HEK293T (cell line): ENCODE measurements around the gene CSH2.

Experiments
- ARNT ChIP-seq: fragments of 450-650 bp; IDR thresholded peaks from 2 replicates; pipeline ENCODE4 v1.6.1; 2017; ENCODE audit warnings: mild to moderate bottlenecking
- BHLHE40 ChIP-seq: fragments of 450-650 bp; IDR thresholded peaks from 2 replicates; pipeline ENCODE4 v1.6.1; 2016; ENCODE audit warnings: mild to moderate bottlenecking, moderate library complexity, borderline replicate concordance
- CTBP1 ChIP-seq: fragments of 450-650 bp; IDR thresholded peaks from 2 replicates; pipeline ENCODE4 v1.6.1; 2016; ENCODE audit warnings: borderline replicate concordance
- FOXA1 ChIP-seq: fragments of 450-650 bp; IDR thresholded peaks from 2 replicates; pipeline ENCODE4 v1.6.1; 2016; ENCODE audit warnings: mild to moderate bottlenecking
- FOXK2 ChIP-seq: fragments of 450-650 bp; IDR thresholded peaks from 2 replicates; pipeline ENCODE4 v1.6.1; 2016; ENCODE audit warnings: mild to moderate bottlenecking
- FOXM1 ChIP-seq: fragments of 450-650 bp; IDR thresholded peaks from 2 replicates; pipeline ENCODE4 v1.6.1; 2017; ENCODE audit warnings: mild to moderate bottlenecking, borderline replicate concordance
- NFRKB ChIP-seq: fragments of 450-650 bp; IDR thresholded peaks from 2 replicates; pipeline ENCODE4 v1.6.1; 2016; ENCODE audit warnings: mild to moderate bottlenecking, moderate library complexity
- PKNOX1 ChIP-seq: fragments of 450-650 bp; IDR thresholded peaks from 2 replicates; pipeline ENCODE4 v1.6.1; 2016
- SUZ12 ChIP-seq: fragments of 450-650 bp; IDR thresholded peaks from 2 replicates; pipeline ENCODE4 v1.6.1; 2016; ENCODE audit warnings: mild to moderate bottlenecking
- TARDBP ChIP-seq: fragments of 450-650 bp; IDR thresholded peaks from 2 replicates; pipeline ENCODE4 v1.6.1; 2016
- ZNF384 ChIP-seq: fragments of 450-650 bp; IDR thresholded peaks from 2 replicates; pipeline ENCODE4 v1.6.1; 2016

GRCh38 chr17:63910096-63910495 lies 36.6 kb upstream of the CSH2 start:
- TF ChIP-seq NFRKB: no peak
- no peak for TF ChIP-seq PKNOX1
- TF ChIP-seq CTBP1: no peak
- TF ChIP-seq FOXM1: no peak
- no peak for TF ChIP-seq ARNT
- TF ChIP-seq BHLHE40: no peak
- TF ChIP-seq FOXA1: no peak
- no peak for TF ChIP-seq ZNF384
- TF ChIP-seq FOXK2: no peak
- no peak for TF ChIP-seq SUZ12
- no peak for TF ChIP-seq TARDBP
